B cell (primary cell): ENCODE measurements around the gene MRPS11. TPM values are rescaled to one million over a fixed set of nuclear protein-coding genes. Genes with fewer than 3 reads are reported as not detected.
"Not testable (repeated sequence)": the region's sequence is repeated elsewhere in the genome, so short reads cannot be mapped to it uniquely, and the experiment has no call there.

Source experiments
- ATAC-seq: fragments of 200-7000 bp; cut with Tn5 transposase; one replicate; pipeline ENCODE4 v1.10.0; 2021; ENCODE audit warnings: low read depth, mild to moderate bottlenecking, moderate number of reproducible peaks, moderate library complexity
- CTCF ChIA-PET: fragments of 350-600 bp; sonication (Branson Sonifier 250); formaldehyde crosslinking; loops from one replicate; lab custom pipeline; 2021; ENCODE audit warnings: antibody characterized with exemption, inconsistent platforms; lab: Charles Lee
- POLR2A ChIA-PET: fragments of 350-600 bp; sonication (Branson Sonifier 250); formaldehyde crosslinking; loops from one replicate; lab custom pipeline; 2021; ENCODE audit warnings: antibody characterized with exemption; lab: Charles Lee
- DNase-seq: peaks from one replicate; pipeline ENCODE4 v3.0.0; 2013
- H2AFZ ChIP-seq: 2 replicates; pipeline ENCODE4 v1.6.1; 2012; ENCODE audit warnings: mild to moderate bottlenecking, low read depth, low read length; ENCODE audit not compliant: insufficient read depth, poor library complexity, severe bottlenecking
- H3K27ac ChIP-seq, 2 donors: 1 replicate in 1 of 2; 2 replicates in 1 of 2; pipeline ENCODE4 v1.5.1; 2012 to 2013; ENCODE audit warnings: low read length in 2 of 2, mild to moderate bottlenecking in 2 of 2, moderate library complexity in 1 of 2
- H3K27me3 ChIP-seq, 4 experiments: fragments of 200-600 bp in 1 of 4; sonication (generic) in 1 of 4; replicated peaks in 1 of 4; 1 replicate in 2 of 4; 2 replicates in 2 of 4; pipeline versions ENCODE4 v1.6.1 to v1.7.0; 2013 to 2016; ENCODE audit warnings: low read length in 3 of 4, mild to moderate bottlenecking in 2 of 4, mixed read lengths in 1 of 4, moderate library complexity in 1 of 4; ENCODE audit not compliant: insufficient read depth in 4 of 4, control insufficient read depth in 3 of 4; ENCODE audit errors: control extremely low read depth in 1 of 4
- H3K36me3 ChIP-seq, 2 experiments: replicated peaks in 1 of 2; 1 replicate in 1 of 2; 2 replicates in 1 of 2; pipeline versions ENCODE4 v1.6.1 to v1.7.1; 2013; ENCODE audit warnings: low read length in 1 of 2; ENCODE audit not compliant: insufficient read depth in 2 of 2, control insufficient read depth in 1 of 2; ENCODE audit errors: control extremely low read depth in 1 of 2, extremely low read depth in 1 of 2
- H3K4me1 ChIP-seq, 2 donors: fragments of 200-600 bp in 1 of 2; sonication (generic) in 1 of 2; 1 replicate in 1 of 2; 2 replicates in 1 of 2; pipeline versions ENCODE4 v1.5.1 to v1.6.1; 2013 to 2017; ENCODE audit warnings: low read length in 2 of 2; ENCODE audit not compliant: control insufficient read depth in 2 of 2, insufficient read depth in 2 of 2
- H3K4me2 ChIP-seq: replicated peaks from 2 replicates; pipeline ENCODE3; 2012; ENCODE audit warnings: mild to moderate bottlenecking, low read depth, low read length; ENCODE audit not compliant: poor library complexity, severe bottlenecking
- H3K4me3 ChIP-seq, 5 experiments: fragments of 200-600 bp in 1 of 5; sonication (generic) in 1 of 5; 1 replicate in 3 of 5; 2 replicates in 2 of 5; pipeline versions ENCODE4 v1.5.1 to v1.7.0; 2011 to 2016; ENCODE audit warnings: low read length in 4 of 5, mild to moderate bottlenecking in 4 of 5, low read depth in 2 of 5, control low read depth in 1 of 5, moderate library complexity in 1 of 5; ENCODE audit not compliant: insufficient read depth in 1 of 5; ENCODE audit errors: control extremely low read depth in 1 of 5, extremely low read depth in 1 of 5
- H3K79me2 ChIP-seq: fragments of 200-600 bp; sonication (generic); one replicate; pipeline ENCODE4 v1.6.0; 2016; ENCODE audit warnings: low read length; ENCODE audit not compliant: control insufficient read depth, insufficient read depth
- H3K9ac ChIP-seq: fragments of 200-600 bp; sonication (generic); 2 replicates; pipeline ENCODE4 v1.6.1; 2017; ENCODE audit warnings: mild to moderate bottlenecking, low read length, moderate library complexity
- H3K9me3 ChIP-seq, 3 donors: one replicate each; pipeline versions ENCODE4 v1.6.1 to v1.7.1; 2013; ENCODE audit warnings: low read length in 2 of 3; ENCODE audit not compliant: control insufficient read depth in 2 of 3, insufficient read depth in 1 of 3; ENCODE audit errors: control extremely low read depth in 1 of 3
- H4K20me1 ChIP-seq: 2 replicates; pipeline ENCODE4 v1.6.0; 2012; ENCODE audit warnings: mild to moderate bottlenecking, low read length; ENCODE audit not compliant: insufficient read depth, control insufficient read depth, poor library complexity, severe bottlenecking
- H3K27ac Mint-ChIP-seq: one replicate; pipeline ENCODE4 v1.8.0; 2021; ENCODE audit warnings: mixed read lengths
- H3K27me3 Mint-ChIP-seq: one replicate; pipeline ENCODE4 v1.8.0; 2021; ENCODE audit warnings: mixed read lengths
- H3K4me1 Mint-ChIP-seq: one replicate; pipeline ENCODE4 v1.8.0; 2021; ENCODE audit warnings: mixed read lengths
- H3K4me3 Mint-ChIP-seq: one replicate; pipeline ENCODE4 v1.8.0; 2021; ENCODE audit warnings: mixed read lengths
- H3K9me3 Mint-ChIP-seq: one replicate; pipeline ENCODE4 v1.8.0; 2022; ENCODE audit warnings: mixed read lengths; ENCODE audit not compliant: insufficient read depth
- CTCF ChIP-seq: fragments of 200-600 bp; IDR thresholded peaks from one replicate; pipeline ENCODE4 v1.8.0; 2022; ENCODE audit warnings: antibody characterized with exemption, mild to moderate bottlenecking
- EZH2 ChIP-seq: IDR thresholded peaks from 2 replicates; pipeline ENCODE4 v1.6.1; 2012; ENCODE audit warnings: borderline replicate concordance, low read depth, mild to moderate bottlenecking, moderate library complexity, low read length; ENCODE audit not compliant: insufficient read depth, poor library complexity, severe bottlenecking
- WGBS: methylation state at CpG from one replicate; pipeline ENCODE4 v1.1.5; 2013; ENCODE audit warnings: missing lambda C conversion rate; ENCODE audit not compliant: insufficient coverage; 5-methylcytosine and 5-hydroxymethylcytosine counted together
- intact Hi-C: fragments of 100-400 bp; cut with micrococcal nuclease; formaldehyde crosslinking; loops from one replicate; pipeline ENCODE4 v1.10.0; 2022
- polyA plus RNA-seq: library from polyadenylated mRNA; depleted of rRNA; stranded (reverse); fragments of >200 nt; gene quantifications from 2 replicates; pipeline ENCODE4 v1.2.3, GENCODE V29; 2012
- total RNA-seq, 2 donors: library from RNA; stranded (reverse); fragments of 120-200 nt in 1 of 2; gene quantifications; 1 replicate in 1 of 2; 2 replicates in 1 of 2; pipeline versions ENCODE4 v1.2.3 to v1.2.4, GENCODE V29; 2013 to 2022

Gene MRPS11
- total and polyA plus RNA-seq, 2 donors (not counting 1 experiment from before 2014, with no cell fraction given), result 21.1 to 37.9 TPM

- Mint-ChIP-seq H3K9me3 (no peaks in the 10 kb centered on the region), H3K27me3 (peaks cover 36% of the 10 kb centered on the region), H3K27ac (no peak overlapping the region), H3K4me3 (no peak overlapping the region), H3K4me1 (no peaks in the 10 kb centered on the region)
- Histone ChIP-seq H3K9me3 (no peaks in the 10 kb centered on the region), H3K4me3 (no peak overlapping the region), H4K20me1 (no peaks in the 10 kb centered on the region), H2AFZ (no peak overlapping the region), H3K27me3 (peaks cover 0 to 3% (median 0%) of the 10 kb centered on the region in 4 experiments), H3K4me1 (no peaks in the 10 kb centered on the region), H3K36me3 (no peaks in the 10 kb centered on the region), H3K9ac (no peak overlapping the region), H3K27ac (no peak overlapping the region), H3K4me2 (no peak overlapping the region), H3K79me2 (no peaks in the 10 kb centered on the region)
- TF ChIP-seq CTCF (no peak), EZH2 (no peak)
- DNase-seq (no peak), ATAC-seq (no peak)
- intact Hi-C loops, result no loop called here
- ChIA-PET POLR2A (no interaction called here), CTCF (interaction anchor here (0.6 kb wide), 1 partner anchor 136 kb away, joined by 3 read pairs; no protein-coding TSS in a partner anchor)
- WGBS, result 88% methylated on average over 8 of the region's 10 CpGs
These were observed 36.1 kb upstream of the MRPS11 start for GRCh38 chr15:88431441-88431840.

GRCh38 chr15:88433046-88433685, 34.3 kb upstream of the MRPS11 start:
- H2AFZ ChIP-seq, result no peak overlapping the region
- DNase-seq, result no peak
- 98% methylated on average over 6 of the region's 7 CpGs for WGBS
- H4K20me1 ChIP-seq, result no peaks in the 10 kb centered on the region
- no peaks in the 10 kb centered on the region for H3K9me3 ChIP-seq
- H3K27ac ChIP-seq, result no peak overlapping the region
- H3K36me3 ChIP-seq, result no peaks in the 10 kb centered on the region
- no peak for TF ChIP-seq CTCF
- no peak for TF ChIP-seq EZH2
- no peak for ATAC-seq
- Mint-ChIP-seq H3K4me1 (no peaks in the 10 kb centered on the region), H3K9me3 (no peaks in the 10 kb centered on the region), H3K4me3 (no peak overlapping the region), H3K27ac (no peak overlapping the region), H3K27me3 (peaks cover 36% of the 10 kb centered on the region)
- intact Hi-C loops, result no loop called here
- no peaks in the 10 kb centered on the region for H3K79me2 ChIP-seq
- ChIA-PET POLR2A (no interaction called here), CTCF (no interaction called here)
- H3K4me3 ChIP-seq, result no peak overlapping the region
- H3K27me3 ChIP-seq, result peaks cover 0 to 7% (median 1%) of the 10 kb centered on the region in 4 experiments
- H3K4me1 ChIP-seq, result no peaks in the 10 kb centered on the region
- H3K9ac ChIP-seq, result no peak overlapping the region
- no peak overlapping the region for H3K4me2 ChIP-seq

GRCh38 chr15:88434106-88434505, 33.4 kb upstream of the MRPS11 start:
- H3K4me1 Mint-ChIP-seq, H3K4me2 ChIP-seq, ATAC-seq, intact Hi-C loops, H3K4me1 ChIP-seq, H3K9me3 Mint-ChIP-seq, POLR2A ChIA-PET, H4K20me1 ChIP-seq, H3K27ac Mint-ChIP-seq, H2AFZ ChIP-seq, H3K9ac ChIP-seq, H3K27ac ChIP-seq, H3K36me3 ChIP-seq, H3K79me2 ChIP-seq, H3K9me3 ChIP-seq, DNase-seq, H3K4me3 ChIP-seq, H3K4me3 Mint-ChIP-seq: not testable (repeated sequence)
- WGBS, result 100% methylated on average over 2 of the region's 5 CpGs
- H3K27me3 Mint-ChIP-seq, result peaks cover 39% of the 10 kb centered on the region
- CTCF ChIA-PET, result interaction anchor here (1.0 kb wide), 1 partner anchor 185 kb away, joined by 3 read pairs; no protein-coding TSS in a partner anchor
- H3K27me3 ChIP-seq, result peaks cover 0 to 14% (median 1%) of the 10 kb centered on the region in 4 experiments
